SKM-1 (cell line): ENCODE data around the gene C2orf80.
A peak's percentile ranks its signal among the peaks of the same experiment; 100 is the strongest.
"Not testable (repeated sequence)": the region's sequence is repeated elsewhere in the genome, so short reads cannot be mapped to it uniquely, and the experiment has no call there.

Source experiments
- DNase-seq: peaks from one replicate; lab custom pipeline; 2025; ENCODE audit not compliant: unreplicated experiment; lab: John Stamatoyannopoulos, UW

Gene C2orf80

GRCh38 chr2:208136716-208137094 lies 53.1 kb downstream of the C2orf80 start:
- no peak for DNase-seq

- no peak for DNase-seq
These were observed 53.8 kb downstream of the C2orf80 start for GRCh38 chr2:208135794-208136715.

GRCh38 chr2:208134928-208135586 lies 54.8 kb downstream of the C2orf80 start:
- DNase-seq, result peak; percentile 36

GRCh38 chr2:208130712-208131110 lies 59.1 kb downstream of the C2orf80 start:
- no peak for DNase-seq

GRCh38 chr2:208129744-208130711 lies 59.8 kb downstream of the C2orf80 start, which contains the start of gene CRYGC:
Gene CRYGC (minus strand): TSS chr2:208129828. CDS start chr2:208129792, 36 bp downstream.
- no peak for DNase-seq

- DNase-seq, result no peak
These were observed 61.7 kb downstream of the C2orf80 start for GRCh38 chr2:208128136-208128535.

GRCh38 chr2:208127090-208127489 lies 62.7 kb downstream of the C2orf80 start:
- DNase-seq, result no peak

- no peak for DNase-seq
These were observed 64.6 kb downstream of the C2orf80 start for GRCh38 chr2:208125251-208125650.

GRCh38 chr2:208124013-208124715 lies 65.7 kb downstream of the C2orf80 start, which contains the start of gene CRYGD:
Gene CRYGD (minus strand): TSS chr2:208124524. CDS start chr2:208124473, 51 bp downstream.
- DNase-seq, result not testable (repeated sequence)

- no peak for DNase-seq
These were observed 67.6 kb downstream of the C2orf80 start for GRCh38 chr2:208122248-208122647.

- no peak for DNase-seq
These were observed 70.9 kb downstream of the C2orf80 start for GRCh38 chr2:208118918-208119317.

GRCh38 chr2:208117390-208117789 lies 72.4 kb downstream of the C2orf80 start:
- not testable (repeated sequence) for DNase-seq
